ENCODE measurements around the gene GLRX5.

GLRX5 gene

GRCh38 chr14:95534299-95535225 lies at the start of gene GLRX5:
Gene GLRX5, plus strand, starts transcription at chr14:95535050. Its CDS starts 40 bp downstream, at chr14:95535090.
- DNase-seq = peak; percentile 98

DNA sequence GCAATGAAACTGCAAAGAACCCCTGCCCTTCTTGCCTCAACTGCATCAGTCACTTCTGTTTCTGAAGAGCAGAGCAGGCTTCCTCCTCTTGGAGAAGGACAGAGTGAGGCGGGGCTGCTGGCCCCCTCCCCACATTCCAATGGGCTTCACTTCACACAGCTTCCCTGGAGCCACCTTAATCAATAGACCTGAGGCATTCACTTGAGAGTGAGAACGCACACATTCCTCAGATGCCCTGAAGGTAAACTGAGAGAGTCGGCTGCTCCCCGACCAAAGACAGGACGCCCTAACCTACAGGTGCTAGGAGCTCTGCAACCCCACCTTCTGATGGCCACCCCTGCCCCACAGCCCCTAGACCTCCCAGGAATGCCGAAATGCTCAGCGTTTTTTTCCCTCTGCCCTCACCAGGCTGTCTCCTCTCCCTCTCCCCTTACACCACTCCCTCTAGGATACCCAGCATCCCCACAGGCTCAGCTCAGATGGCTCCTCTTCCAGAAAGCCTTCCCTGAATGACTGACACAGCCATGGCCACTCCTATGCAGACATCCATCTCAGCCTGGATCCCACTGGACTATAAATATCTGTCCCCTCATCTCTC lies 49.5 kb upstream of the GLRX5 start:
- DNase-seq = no peak

DNA sequence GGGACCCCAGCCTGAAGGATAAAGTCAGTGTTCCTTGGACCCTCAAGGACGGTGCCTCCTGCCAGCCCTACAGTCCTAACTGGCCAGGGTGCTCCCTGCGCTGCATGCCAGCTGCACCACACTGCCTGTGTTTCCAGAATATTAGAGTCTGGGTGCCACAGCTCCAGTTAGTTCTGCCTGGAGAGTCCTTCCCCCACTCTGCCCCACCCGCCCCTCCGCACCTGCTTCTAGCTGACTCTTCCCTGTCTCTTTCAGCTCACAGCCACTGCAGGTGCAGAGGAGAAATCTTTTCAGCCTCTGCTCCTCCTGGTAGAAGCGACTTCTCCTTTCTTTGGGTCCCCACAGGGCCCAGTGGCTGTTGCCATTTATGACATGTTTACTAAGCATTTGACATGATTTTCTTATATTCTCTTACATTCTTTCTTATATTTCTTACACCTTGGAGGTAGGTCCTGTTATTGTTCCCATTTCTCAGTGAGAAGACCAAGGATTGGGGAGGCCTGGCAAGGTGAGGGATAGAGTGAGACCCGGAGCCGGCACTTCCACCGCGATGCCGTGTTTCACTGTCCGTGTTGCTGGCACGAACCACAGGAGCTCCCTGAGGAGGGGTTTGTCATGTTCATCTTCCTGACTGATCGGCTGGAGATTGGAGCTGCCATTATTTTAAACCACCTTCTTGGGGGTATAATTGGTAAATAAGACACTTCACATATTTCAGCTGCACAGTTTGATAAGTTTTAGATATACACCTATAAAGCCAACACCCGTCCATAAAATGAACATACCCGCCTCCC lies 47.8 kb upstream of the GLRX5 start:
- DNase-seq = no peak

GRCh38 chr14:95487669-95488084 lies 47.2 kb upstream of the GLRX5 start:
- DNase-seq = no peak

DNA sequence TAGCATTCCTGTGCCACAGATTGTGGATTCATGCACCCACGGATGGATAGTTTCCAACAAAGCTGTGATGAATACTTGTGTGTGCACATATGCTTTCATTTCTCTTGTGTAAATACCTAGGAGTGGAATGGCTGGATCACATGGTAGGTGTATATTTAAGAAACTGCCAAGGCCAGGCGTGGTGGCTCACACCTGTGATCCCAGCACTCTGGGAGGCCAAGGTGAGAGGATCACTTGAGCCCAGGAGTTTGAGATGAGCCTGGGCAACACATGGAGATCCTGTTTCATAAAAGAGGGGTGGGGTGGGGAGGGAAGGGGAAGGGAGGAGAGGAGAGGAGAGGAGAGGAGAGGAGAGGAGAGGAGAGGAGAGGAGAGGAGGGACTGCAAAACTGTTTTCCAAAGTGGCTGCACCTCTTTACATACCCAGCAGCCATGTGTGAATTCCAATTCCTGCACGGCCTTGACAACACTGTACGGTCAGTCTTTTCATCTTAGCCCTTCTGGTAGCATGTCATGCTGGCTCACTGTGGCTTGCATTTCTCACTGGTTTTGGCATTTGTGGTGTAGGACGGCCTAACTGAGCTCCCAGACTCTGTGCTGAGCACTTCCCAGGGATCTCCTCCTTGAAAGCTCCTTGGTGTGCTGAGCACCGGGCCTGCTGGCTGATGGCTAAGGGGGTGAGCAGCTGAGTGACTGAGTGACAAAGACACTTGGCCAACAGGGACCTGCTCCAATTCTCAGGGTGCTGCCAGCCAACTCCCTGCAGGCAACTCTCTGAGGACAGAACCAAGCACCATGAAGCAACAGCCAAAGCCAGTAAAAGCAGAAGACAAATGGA lies 46.3 kb upstream of the GLRX5 start:
- no peak for DNase-seq

DNA sequence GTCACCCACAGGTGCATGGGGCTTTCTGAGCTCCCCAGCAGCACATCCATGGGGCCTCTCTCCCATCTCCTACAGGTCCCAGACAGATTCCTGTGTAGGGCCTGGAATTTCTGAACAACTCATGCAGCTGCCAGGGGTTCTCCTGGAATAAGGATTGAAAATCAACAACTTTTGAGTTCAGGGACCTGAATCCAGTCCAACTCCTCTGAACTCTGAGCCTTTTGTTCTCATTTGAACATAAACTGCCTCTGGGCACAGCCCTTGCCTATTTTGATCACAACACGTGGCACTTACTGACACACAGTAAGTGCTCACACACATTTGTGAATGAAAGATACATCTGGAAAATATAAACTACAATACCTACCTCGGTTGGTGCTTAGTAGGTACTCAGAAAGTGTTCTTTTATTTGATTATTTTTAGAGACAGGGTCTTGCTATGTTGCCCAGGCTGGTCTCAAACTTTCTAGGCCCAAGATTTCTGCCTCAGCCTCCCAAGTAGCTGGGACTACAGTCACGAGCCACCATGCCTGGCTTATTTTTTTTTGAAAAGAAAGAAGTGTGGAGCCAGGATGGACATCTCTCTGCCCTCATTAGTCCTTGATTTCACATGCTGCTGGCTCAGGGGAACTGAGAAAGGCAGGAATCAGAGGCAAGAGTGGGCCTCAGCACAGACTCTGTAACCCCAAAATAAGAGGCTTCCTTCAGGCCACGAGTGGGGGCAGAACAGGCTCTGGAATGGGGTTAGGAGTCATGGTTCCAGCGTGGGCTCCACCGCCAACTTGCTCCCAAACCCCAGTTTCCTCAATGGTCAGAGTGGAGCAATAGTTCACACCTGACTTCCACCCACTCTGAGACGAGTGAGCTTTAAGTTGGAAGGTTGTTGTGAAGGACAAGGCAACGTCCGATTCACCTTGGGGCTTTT lies 45.4 kb upstream of the GLRX5 start:
- DNase-seq = no peak

DNA sequence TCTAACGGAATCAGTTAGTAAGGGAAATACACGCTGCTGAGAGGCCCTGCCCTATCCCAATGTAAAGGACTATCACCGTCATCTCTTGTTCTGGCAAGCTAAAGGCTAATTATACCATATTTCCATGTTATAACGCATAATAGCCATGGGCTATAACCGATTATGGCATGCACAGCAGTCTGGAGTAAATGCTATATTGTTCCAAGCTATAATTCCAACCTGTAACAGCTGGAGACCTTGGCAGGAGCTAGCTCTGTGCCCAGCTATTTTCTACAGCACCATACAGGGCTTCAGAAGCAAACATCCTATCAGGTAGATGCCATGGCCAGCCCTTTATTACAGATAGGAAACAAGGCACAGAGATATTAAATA lies 44.7 kb upstream of the GLRX5 start:
- no peak for DNase-seq

DNA sequence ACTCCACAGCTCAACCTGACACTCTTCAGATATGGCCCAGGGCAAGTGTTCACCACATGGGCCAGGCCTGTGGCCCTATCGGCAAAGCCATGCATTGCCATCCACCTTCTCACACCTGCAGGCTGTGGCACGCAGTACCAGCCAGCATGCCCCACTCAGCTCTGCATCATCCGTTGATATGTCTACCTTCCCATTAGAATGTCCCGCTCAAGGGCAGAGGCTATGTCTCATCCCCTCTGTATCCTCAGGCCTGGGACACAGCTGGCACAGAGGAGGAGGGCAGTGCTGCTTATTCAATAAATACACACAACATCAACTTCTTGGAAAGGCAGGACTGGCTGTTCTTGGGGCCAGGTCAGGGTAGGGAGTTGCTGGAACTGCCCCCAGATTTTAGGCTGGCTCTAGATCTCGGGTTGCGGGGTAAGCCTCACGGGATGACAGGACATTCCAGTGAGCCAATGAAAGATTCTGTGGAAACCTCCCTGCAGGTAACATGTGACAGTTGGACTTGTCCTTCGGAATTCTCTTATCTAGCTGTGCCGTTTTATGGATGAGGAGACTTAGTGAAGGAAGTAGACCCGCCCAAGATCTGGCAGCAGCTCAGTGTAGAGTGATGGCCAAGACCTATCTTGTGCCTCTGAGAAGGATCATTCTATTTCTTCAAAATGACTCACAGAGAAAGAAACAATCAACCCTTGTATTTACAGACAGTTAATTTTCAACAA lies 44.0 kb upstream of the GLRX5 start:
- no peak for DNase-seq

DNA sequence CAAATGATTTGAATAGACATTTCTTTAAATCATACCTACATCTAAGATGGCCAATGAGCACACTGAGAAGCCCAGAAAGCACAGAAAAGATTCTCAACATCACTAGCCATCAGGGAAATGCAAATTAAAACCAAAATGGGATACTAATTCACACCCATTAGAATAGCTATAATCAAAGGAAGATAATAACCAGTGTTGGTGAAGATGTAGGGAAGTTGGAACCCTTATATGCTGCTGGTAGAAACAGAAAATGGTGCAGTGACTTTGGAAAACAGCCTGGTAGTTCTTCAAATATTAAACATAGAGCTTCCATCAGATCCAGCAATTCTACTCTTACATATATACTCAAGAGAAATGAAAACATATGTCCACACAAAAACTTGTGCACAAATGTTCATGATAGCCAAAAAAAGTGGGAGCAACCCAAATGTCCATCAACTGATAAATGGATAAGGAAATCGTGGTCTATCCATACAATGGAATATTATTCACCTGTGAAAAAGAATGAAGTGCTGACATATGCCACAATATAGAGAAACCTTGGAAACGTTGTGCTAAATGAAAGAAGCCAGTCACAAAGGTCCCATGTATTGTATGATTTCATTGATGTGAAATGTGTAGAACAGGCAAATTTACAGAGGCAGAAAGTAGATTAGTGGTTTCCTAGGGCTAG lies 42.8 kb upstream of the GLRX5 start:
- DNase-seq = no peak

DNA sequence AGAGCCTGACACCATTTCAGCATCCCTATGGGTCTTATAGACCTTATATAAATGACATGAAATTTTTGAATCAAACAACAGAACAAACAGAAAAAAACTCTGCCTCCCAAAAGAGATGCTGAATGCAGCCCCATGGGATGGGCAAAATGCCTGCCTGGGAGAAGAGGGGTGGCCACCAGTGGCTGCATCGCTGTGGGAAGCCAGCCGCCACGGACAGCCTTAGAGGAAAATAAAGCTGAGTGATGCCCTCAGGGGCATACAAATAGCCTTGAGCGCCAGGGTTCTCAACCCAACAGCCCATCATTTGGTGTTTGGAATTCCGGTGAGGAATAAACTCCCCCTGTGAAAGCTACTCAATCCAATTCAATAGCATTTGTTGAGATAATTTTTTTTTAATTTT lies 41.3 kb upstream of the GLRX5 start:
- DNase-seq = no peak

DNA sequence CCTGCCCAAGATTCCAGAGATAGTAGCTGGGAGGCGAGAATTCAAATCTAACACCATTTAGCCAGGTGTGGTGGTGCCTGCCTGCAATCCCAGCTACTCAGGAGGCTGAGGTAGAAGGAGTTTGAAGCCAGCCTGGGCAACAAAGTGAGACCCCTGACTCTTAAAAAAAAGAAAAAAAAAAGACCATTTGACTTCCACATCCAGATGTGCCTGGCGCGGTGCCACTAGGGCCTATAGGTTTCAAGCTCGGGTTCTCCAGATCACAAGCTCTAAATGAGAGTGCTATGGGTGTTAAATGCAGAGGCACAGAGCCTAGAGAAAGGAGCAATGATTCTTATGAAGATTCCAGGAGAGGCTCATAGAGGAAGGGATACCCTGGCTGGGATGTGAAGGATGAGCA lies 40.9 kb upstream of the GLRX5 start:
- no peak for DNase-seq

- DNase-seq = no peak
Measured at GRCh38 chr14:95494456-95494855, 40.4 kb upstream of the GLRX5 start.

GRCh38 chr14:95495076-95495475 lies 39.8 kb upstream of the GLRX5 start:
- DNase-seq = no peak

- peak; percentile 44 for DNase-seq
Measured at GRCh38 chr14:95495538-95496025, 39.3 kb upstream of the GLRX5 start.

GRCh38 chr14:95496111-95496681 lies 38.7 kb upstream of the GLRX5 start:
- DNase-seq = no peak

DNA sequence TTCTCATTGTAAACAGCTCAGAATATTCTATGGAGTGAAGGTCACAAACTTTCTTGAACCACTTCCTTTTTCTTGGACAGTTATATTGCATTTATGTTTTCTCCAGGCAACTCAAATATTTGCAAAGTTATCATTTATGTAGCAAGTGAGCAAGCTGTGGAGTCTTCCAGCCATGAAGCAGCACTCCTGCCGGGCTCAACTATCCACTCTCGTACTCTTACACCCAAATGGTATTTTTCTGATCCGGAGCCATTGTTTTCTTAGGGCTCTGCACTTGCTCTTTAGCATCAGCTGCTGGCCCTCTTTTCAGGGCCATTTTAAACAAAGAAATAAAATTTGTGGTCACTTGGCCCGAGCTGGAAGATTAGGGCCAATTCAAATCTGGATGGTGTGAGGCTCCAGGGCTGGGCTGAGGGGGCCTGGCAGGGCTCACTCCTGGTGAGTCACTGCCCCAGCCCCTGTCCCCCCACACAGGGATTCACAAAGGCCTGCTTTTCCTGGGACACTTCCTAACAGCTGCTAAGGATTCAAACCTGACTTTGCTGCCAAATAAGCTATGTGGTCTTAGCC lies 38.1 kb upstream of the GLRX5 start:
- DNase-seq = no peak

DNA sequence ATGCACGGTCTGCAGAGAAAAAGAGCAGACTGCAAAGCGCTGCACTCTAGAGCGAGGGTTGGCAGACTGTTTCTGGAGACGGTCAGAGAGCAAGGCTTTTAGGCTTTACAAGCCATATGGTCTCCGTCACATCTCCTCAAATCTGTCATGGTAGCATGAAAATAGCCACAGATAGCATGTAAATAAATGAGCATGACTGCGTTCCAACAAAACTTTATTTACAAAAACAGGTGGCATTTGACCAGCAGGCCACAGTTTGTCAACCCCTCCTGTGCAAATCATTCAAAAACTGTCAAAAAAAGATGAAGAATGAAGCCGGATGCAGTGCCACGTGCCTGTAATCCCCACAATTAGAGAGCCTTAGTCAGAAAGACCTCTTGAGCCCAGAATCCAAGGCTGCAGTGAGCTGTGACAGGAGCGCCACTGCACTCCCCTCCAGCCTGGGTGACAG lies 37.3 kb upstream of the GLRX5 start:
- no peak for DNase-seq

GRCh38 chr14:95498622-95499353 lies 36.1 kb upstream of the GLRX5 start:
- no peak for DNase-seq

GRCh38 chr14:95499354-95499750 lies 35.5 kb upstream of the GLRX5 start:
- no peak for DNase-seq

All from activated CD4-positive, alpha-beta T cell treated with anti-CD3 and anti-CD28 coated beads for 48 hours (primary cell).